RWPE2 (cell line): ENCODE measurements around the gene ZMYND15.

ENCODE experiments used
- ATAC-seq: fragments of 200-7000 bp; cut with Tn5 transposase; 3 replicates; pipeline ENCODE4 v1.9.1; 2021; ENCODE audit warnings: low read depth
- DNase-seq: peaks from one replicate; pipeline ENCODE4 v3.0.0-alpha.2; 2020; ENCODE audit warnings: low spot score
- H3K27ac ChIP-seq: fragments of 450-650 bp; 2 replicates; pipeline ENCODE4 v1.5.1; 2017; ENCODE audit warnings: mild to moderate bottlenecking; ENCODE audit not compliant: poor library complexity, severe bottlenecking
- H3K27me3 ChIP-seq: fragments of 250-450 bp; sonication (Bioruptor Pico); 2 replicates; pipeline ENCODE4 v1.5.1; 2021; ENCODE audit warnings: mild to moderate bottlenecking, moderate library complexity; ENCODE audit not compliant: insufficient read depth, poor library complexity, severe bottlenecking
- H3K36me3 ChIP-seq: fragments of 250-450 bp; sonication (Bioruptor Pico); 2 replicates; pipeline ENCODE4 v1.5.1; 2020; ENCODE audit warnings: low read depth, mild to moderate bottlenecking, moderate library complexity
- H3K4me1 ChIP-seq: fragments of 250-450 bp; sonication (Bioruptor Pico); 2 replicates; pipeline ENCODE4 v1.5.1; 2021; ENCODE audit warnings: mild to moderate bottlenecking, moderate library complexity; ENCODE audit not compliant: insufficient read depth, poor library complexity, severe bottlenecking
- H3K4me3 ChIP-seq: fragments of 250-450 bp; sonication (Bioruptor Pico); 2 replicates; pipeline ENCODE4 v1.5.1; 2021; ENCODE audit warnings: mild to moderate bottlenecking, moderate library complexity; ENCODE audit not compliant: severe bottlenecking
- H3K9me3 ChIP-seq: fragments of 250-450 bp; sonication (Bioruptor Pico); 2 replicates; pipeline ENCODE4 v1.5.1; 2021; ENCODE audit warnings: mild to moderate bottlenecking, moderate library complexity; ENCODE audit not compliant: severe bottlenecking
- CTCF ChIP-seq: fragments of 450-650 bp; IDR thresholded peaks from one replicate; pipeline ENCODE4 v1.5.1; 2017; ENCODE audit warnings: mild to moderate bottlenecking, moderate library complexity; ENCODE audit not compliant: poor library complexity, severe bottlenecking

ZMYND15 gene

GRCh38 chr17:4780325-4780955 lies 40.8 kb downstream of the ZMYND15 start:
- Histone ChIP-seq H3K27ac (no peak overlapping the region), H3K4me1 (no peaks in the 10 kb centered on the region), H3K9me3 (no peaks in the 10 kb centered on the region), H3K4me3 (no peak overlapping the region), H3K27me3 (no peaks in the 10 kb centered on the region), H3K36me3 (no peaks in the 10 kb centered on the region)
- DNase-seq (no peak), ATAC-seq (no peak)
- TF ChIP-seq CTCF = no peak

- no peak overlapping the region for H3K4me3 ChIP-seq
- H3K27me3 ChIP-seq = no peaks in the 10 kb centered on the region
- ATAC-seq (no peak), DNase-seq (no peak)
- no peaks in the 10 kb centered on the region for H3K36me3 ChIP-seq
- H3K4me1 ChIP-seq = peaks cover 2% of the 10 kb centered on the region
- no peaks in the 10 kb centered on the region for H3K9me3 ChIP-seq
- no peak for TF ChIP-seq CTCF
- H3K27ac ChIP-seq = no peak overlapping the region
These were observed 43.0 kb downstream of the ZMYND15 start for GRCh38 chr17:4782652-4783051.

GRCh38 chr17:4785311-4786105 lies 45.9 kb downstream of the ZMYND15 start:
- no peak for ATAC-seq
- H3K36me3 ChIP-seq = no peaks in the 10 kb centered on the region
- peaks cover 7% of the 10 kb centered on the region for H3K4me1 ChIP-seq
- H3K9me3 ChIP-seq = no peaks in the 10 kb centered on the region
- DNase-seq = no peak
- H3K4me3 ChIP-seq = no peak overlapping the region
- H3K27me3 ChIP-seq = no peaks in the 10 kb centered on the region
- TF ChIP-seq CTCF = no peak
- H3K27ac ChIP-seq = no peak overlapping the region

- H3K4me1 ChIP-seq = peaks cover 7% of the 10 kb centered on the region
- no peak for TF ChIP-seq CTCF
- DNase-seq = no peak
- ATAC-seq = no peak
- no peaks in the 10 kb centered on the region for H3K36me3 ChIP-seq
- no peak within 1 kb of the TSS for H3K27ac ChIP-seq
- no peaks in the 10 kb centered on the region for H3K9me3 ChIP-seq
- no peak within 1 kb of the TSS for H3K4me3 ChIP-seq
- no peaks in the 10 kb centered on the region for H3K27me3 ChIP-seq
These were observed 46.5 kb downstream of the ZMYND15 start, which contains the start of gene VMO1 for GRCh38 chr17:4786106-4786511. Gene VMO1, minus strand, starts transcription at chr17:4786364. Its CDS starts 12 bp downstream, at chr17:4786352.

GRCh38 chr17:4786516-4786915 lies 46.9 kb downstream of the ZMYND15 start:
- Histone ChIP-seq H3K27ac (no peak overlapping the region), H3K4me3 (no peak overlapping the region), H3K27me3 (no peaks in the 10 kb centered on the region), H3K36me3 (no peaks in the 10 kb centered on the region), H3K4me1 (peaks cover 7% of the 10 kb centered on the region), H3K9me3 (no peaks in the 10 kb centered on the region)
- DNase-seq = no peak
- TF ChIP-seq CTCF = no peak
- ATAC-seq = no peak
